Activated T-helper 2 cell treated with anti-CD3 and anti-CD28 coated beads, Interferon-gamma antibody, Interleukin-2, Interleukin-4, amounts not matched to agents 10 μg/mL and 5 μg/mL and 100 μg/mL, durations not matched to agents 14 hours and 24 hours and 36 hours (primary cell): ENCODE data around the gene GRK4. TPM values are rescaled to one million over a fixed set of nuclear protein-coding genes. Genes with fewer than 3 reads are reported as not detected.
"Not testable (repeated sequence)": the region's sequence is repeated elsewhere in the genome, so short reads cannot be mapped to it uniquely, and the experiment has no call there.

Experiments used
- DNase-seq: peaks from one replicate; pipeline ENCODE4 v3.0.0; 2021; ENCODE audit warnings: low spot score
- H3K27ac Mint-ChIP-seq: one replicate; pipeline ENCODE4 v1.8.0; 2021; ENCODE audit warnings: mixed read lengths
- H3K27me3 Mint-ChIP-seq: one replicate; pipeline ENCODE4 v1.8.0; 2021; ENCODE audit warnings: low read depth, mixed read lengths
- H3K36me3 Mint-ChIP-seq: one replicate; pipeline ENCODE4 v1.8.0; 2021; ENCODE audit warnings: low read depth, mixed read lengths
- H3K4me1 Mint-ChIP-seq: one replicate; pipeline ENCODE4 v1.8.0; 2021; ENCODE audit warnings: low read depth, mixed read lengths
- H3K4me3 Mint-ChIP-seq: one replicate; pipeline ENCODE4 v1.8.0; 2021; ENCODE audit warnings: low read depth, mild to moderate bottlenecking, moderate library complexity, mixed read lengths
- H3K9me3 Mint-ChIP-seq: one replicate; pipeline ENCODE4 v1.8.0; 2021; ENCODE audit warnings: mixed read lengths
- intact Hi-C: fragments of 100-400 bp; cut with micrococcal nuclease; formaldehyde crosslinking; loops from one replicate; pipeline ENCODE4 v1.15.1; 2023
- total RNA-seq: library from RNA; stranded (reverse); gene quantifications from 2 replicates; pipeline ENCODE4 v1.2.3, GENCODE V29; 2022

GRK4 gene
- total RNA-seq, result 4.5 and 4.6 TPM in 2 replicates

DNA sequence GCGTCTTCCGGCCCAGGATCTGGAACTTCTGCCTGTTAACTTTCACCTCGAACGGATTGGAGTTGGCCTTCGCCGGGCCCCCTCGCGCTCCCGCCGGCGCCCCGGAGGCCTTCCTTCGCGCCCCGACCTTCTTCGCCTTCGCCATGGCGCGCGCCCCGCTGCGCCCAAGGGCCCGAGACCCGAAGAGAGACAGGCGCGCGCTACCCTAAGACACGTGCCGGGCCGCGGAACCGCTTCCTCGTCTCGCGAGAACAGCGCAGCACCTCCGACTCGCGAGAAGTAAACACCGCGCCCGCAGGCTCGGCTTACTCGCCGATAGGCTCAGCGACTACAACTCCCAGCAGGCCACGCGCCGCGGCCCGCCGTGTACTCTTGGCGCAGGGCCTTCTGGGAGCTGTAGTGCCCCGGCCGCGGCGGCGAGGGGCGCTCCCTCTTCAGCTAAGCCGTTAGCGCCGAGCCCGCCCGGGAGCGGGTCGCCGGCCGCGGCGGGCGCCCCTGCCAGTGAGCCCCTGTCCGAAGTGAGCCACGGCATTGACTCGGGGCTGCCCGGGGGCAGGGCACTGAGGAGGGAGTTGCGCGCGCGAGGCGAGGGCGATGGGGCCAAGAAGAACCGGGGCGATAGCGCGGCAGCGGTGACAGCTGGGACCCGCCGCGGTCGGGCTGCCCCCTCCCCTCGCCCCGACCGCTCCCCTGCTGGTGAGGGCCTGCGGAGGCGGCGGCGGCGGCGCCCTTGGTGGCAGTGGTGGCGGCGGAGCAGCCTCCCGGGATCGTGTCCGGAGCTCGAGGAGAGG is at the start of gene GRK4, which contains the start of gene NOP14:
Gene GRK4, plus strand, starts transcription at position 397 of the 791 bp plus-strand sequence. CDS start 500 bp downstream, outside the sequence.
Gene NOP14, minus strand, starts transcription at position 232 of the 791 bp plus-strand sequence. Its CDS starts 87 bp downstream, at position 145.
- H3K36me3 Mint-ChIP-seq, result peaks cover 35% of the 10 kb centered on the region
- H3K4me3 Mint-ChIP-seq, result peak within 1 kb of the TSS; percentile 92
- intact Hi-C loops, result loop anchor here (1.0 to 10.0 kb wide), 7 partner anchors 74 to 545 kb away; partner anchors contain the start of genes CFAP99, FAM193A, HTT and HTT-AS
- peak within 1 kb of the TSS; percentile 87 for H3K27ac Mint-ChIP-seq
- no peaks in the 10 kb centered on the region for H3K27me3 Mint-ChIP-seq
- peak; percentile 97 for DNase-seq
- no peaks in the 10 kb centered on the region for H3K9me3 Mint-ChIP-seq
- peaks cover 28% of the 10 kb centered on the region for H3K4me1 Mint-ChIP-seq

DNA sequence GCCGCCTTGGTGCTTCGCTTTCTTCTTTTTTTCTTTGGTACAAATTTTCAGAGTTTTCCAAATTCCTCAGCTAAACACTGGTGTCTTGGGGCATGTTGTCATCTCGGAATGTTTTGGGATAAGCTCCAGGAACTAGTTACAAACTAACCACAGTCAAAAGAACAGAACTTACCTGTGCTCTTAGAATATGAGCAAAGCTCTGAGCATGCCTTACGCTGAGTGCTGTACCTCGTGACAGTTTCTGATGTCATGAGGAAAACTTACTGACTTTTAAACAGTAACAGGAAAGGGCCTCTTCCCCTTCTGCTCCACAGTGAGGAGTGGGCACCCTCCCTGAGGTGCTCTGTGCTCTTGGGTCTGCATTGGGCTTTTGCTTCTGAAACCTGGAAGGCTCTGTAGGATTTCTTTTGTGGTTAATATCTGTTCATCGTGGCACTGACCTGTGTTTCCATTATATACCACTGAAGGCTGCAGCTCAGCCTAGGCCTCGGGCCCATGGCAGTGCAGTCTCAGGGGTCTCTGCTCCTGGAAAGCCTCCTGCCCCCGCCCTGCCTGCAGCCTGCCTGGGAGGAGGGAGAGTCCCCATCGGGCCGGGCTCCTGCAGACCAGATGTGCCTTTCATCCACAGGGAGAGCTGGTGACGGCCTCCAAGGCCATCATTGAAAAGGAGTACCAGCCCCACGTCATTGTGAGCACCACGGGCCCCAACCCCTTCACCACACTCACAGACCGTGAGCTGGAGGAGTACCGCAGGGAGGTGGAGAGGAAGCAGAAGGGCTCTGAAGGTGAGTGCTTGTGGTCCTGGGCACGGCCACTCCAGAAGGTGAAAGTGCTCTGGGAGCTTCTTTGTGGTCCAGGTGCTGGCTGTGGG is 48.9 kb upstream of the GRK4 start:
- Mint-ChIP-seq H3K4me3 (no peak overlapping the region), H3K36me3 (peaks cover 77% of the 10 kb centered on the region), H3K27me3 (no peaks in the 10 kb centered on the region), H3K4me1 (peaks cover 10% of the 10 kb centered on the region), H3K27ac (no peak overlapping the region), H3K9me3 (no peaks in the 10 kb centered on the region)
- intact Hi-C loops, result no loop called here
- DNase-seq, result no peak

DNA sequence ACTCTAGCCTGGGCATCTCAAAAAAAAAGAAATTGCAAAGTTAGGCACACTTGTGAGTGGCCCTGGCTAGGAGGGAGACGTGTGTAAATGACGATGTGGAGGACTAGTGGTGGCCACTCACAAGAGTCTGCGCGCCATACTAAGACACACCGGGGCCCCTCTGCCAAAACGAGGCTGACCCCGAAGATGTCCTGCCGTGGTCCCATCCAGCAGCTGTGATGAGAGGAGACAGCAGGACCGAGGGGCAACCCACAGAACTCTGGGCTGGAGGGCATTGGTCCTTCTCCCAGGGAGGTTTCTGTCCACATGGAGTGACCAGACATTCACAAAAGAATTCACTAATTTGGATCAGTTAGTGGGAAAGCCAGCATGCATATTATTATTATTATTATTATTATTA is 47.6 kb upstream of the GRK4 start:
- Mint-ChIP-seq H3K4me1 (peaks cover 15% of the 10 kb centered on the region), H3K36me3 (peaks cover 79% of the 10 kb centered on the region), H3K27ac (no peak overlapping the region), H3K9me3 (peaks cover 8% of the 10 kb centered on the region), H3K27me3 (no peaks in the 10 kb centered on the region), H3K4me3 (no peak overlapping the region)
- no peak for DNase-seq
- intact Hi-C loops, result no loop called here

DNA sequence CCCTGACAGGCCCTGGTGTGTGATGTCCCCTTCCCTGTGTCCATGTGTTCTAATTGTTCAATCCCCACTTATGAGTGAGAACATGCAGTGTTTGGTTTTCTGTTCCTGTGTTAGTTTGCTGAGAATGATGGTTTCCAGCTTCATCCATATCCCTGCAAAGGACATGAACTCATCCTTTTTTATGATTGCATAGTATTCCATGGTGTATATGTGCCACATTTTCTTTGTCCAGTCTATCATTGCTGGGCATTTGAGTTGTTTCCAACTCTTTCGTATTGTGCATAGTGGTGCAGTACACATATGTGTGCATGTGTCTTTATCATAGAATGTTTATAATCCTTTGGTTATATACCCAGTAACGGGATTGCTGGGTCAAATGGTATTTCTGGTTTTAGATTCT is 46.7 kb upstream of the GRK4 start:
- H3K27ac Mint-ChIP-seq, DNase-seq, H3K4me3 Mint-ChIP-seq, H3K27me3 Mint-ChIP-seq, H3K9me3 Mint-ChIP-seq, intact Hi-C loops: not testable (repeated sequence)
- Mint-ChIP-seq H3K36me3 (peaks cover 80% of the 10 kb centered on the region), H3K4me1 (peaks cover 19% of the 10 kb centered on the region)

DNA sequence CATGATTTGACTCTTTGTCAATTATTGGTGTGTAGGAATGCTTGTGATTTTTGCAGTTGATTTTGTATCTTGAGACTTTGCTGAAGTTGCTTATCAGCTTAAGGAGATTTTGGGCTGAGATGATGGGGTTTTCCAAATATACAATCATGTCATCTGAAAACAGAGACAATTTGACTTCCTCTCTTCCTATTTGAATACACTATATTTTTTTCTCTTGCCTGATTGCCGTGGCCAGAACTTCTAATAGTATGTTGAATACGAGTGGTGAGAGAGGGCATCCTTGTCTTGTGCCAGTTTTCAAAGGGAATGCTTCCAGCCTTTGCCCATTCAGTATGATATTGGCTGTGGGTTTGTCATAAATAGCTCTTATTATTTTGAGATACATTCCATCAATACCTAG is 45.1 kb upstream of the GRK4 start:
- H3K27me3 Mint-ChIP-seq, H3K9me3 Mint-ChIP-seq, H3K4me3 Mint-ChIP-seq, intact Hi-C loops, H3K27ac Mint-ChIP-seq, DNase-seq: not testable (repeated sequence)
- Mint-ChIP-seq H3K4me1 (peaks cover 30% of the 10 kb centered on the region), H3K36me3 (peaks cover 84% of the 10 kb centered on the region)

DNA sequence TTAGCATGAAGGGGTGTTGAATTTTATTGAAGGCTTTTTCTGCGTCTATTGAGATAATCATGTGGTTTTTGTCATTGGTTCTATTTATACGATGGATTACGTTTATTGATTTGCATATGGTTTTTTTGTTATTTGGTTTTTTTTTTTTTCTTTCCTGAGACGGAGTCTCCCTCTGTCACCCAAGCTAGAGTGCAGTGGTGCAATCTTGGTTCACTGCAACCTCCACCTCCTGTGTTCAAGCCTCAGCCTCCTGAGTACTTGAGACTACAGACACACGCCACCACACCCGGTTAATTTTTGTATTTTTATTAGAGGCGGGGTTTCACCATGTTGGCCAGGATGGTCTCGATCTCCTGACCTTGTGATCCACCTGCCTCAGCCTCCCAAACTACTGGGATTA is 44.7 kb upstream of the GRK4 start:
- H3K4me3 Mint-ChIP-seq, intact Hi-C loops, H3K9me3 Mint-ChIP-seq, H3K27ac Mint-ChIP-seq, H3K27me3 Mint-ChIP-seq, DNase-seq: not testable (repeated sequence)
- Mint-ChIP-seq H3K4me1 (peaks cover 34% of the 10 kb centered on the region), H3K36me3 (peaks cover 86% of the 10 kb centered on the region)

DNA sequence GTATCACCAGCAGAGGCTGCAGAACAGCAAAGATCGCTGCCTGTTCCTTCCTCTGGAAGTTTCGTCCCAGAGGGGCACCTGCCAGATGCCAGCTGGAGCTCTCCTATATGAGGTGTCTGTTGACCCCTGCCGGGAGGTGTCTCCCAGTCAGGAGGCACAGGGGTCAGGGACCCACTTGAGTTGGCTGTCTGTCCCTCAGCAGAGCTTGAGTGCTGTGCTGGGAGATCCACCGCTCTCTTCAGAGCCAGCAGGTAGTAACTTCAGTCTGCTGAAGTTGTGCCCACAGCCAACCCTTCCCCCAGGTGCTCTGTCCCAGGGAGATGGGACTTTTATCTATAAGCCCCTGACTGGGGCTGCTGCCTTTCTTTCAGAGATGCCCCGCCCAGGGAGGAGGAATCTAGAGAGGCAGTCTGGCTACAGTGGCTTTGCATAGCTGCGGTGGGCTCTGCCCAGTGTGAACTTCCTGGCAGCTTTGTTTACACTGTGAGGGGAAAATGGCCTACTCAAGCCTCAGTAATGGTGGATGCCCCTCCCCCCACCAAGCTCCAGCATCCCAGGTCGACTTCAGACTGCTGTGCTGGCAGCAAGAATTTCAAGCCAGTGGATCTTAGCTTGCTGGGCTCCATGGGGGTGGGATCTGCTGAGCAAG is 40.8 kb upstream of the GRK4 start:
- DNase-seq, H3K4me3 Mint-ChIP-seq, intact Hi-C loops, H3K27me3 Mint-ChIP-seq, H3K9me3 Mint-ChIP-seq: not testable (repeated sequence)
- H3K36me3 Mint-ChIP-seq, result peaks cover 79% of the 10 kb centered on the region
- peak overlapping the region; percentile 35 for H3K27ac Mint-ChIP-seq
- peaks cover 29% of the 10 kb centered on the region for H3K4me1 Mint-ChIP-seq

DNA sequence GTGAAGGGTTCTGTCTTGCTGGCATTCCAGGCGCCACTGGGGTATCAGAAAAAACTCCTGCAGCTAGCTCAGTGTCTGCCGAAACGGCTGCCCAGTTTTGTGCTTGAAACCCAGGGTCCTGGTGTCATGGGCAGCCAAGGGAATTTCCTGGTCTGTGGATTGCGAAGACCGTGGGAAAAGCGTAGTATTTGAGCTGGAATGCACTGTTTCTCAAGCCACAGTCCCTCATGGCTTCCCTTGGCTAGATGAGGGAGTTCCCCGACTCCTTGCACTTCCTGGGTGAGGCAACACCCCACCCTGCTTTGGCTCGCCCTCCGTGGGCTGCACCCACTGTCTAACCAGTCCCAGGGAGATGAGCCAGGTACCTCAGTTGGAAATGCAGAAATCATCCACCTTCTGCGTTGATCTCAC is 40.2 kb upstream of the GRK4 start:
- Mint-ChIP-seq H3K27me3 (no peaks in the 10 kb centered on the region), H3K27ac (peak overlapping the region; percentile 68), H3K9me3 (peaks cover 8% of the 10 kb centered on the region), H3K4me3 (no peak overlapping the region), H3K4me1 (peaks cover 27% of the 10 kb centered on the region), H3K36me3 (peaks cover 79% of the 10 kb centered on the region)
- intact Hi-C loops, result no loop called here
- no peak for DNase-seq

DNA sequence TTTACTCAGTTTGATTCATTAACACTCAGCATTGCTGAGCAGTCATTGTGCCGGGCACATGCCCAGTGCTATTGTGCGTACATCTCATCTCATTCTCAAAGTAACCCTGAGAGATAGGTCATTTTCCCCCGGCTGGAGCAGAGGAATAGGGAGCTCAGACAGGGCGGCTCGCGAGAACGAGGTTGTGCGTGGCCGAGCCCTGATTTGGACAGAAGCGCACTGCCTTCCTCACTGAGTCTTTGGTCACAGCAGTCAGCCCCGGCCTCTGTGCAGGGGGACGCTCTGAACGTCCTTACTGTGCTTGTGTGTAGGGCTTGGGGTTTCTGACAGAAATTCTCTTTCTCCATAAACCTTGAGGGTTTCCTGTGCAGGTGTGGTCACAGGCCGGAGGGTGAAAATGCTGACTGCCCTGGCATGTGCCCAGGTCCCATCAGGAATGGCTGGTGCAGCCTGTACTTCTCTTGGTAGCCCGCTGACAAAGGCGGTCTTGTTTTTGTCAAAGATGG is 39.6 kb upstream of the GRK4 start:
- H3K27ac Mint-ChIP-seq, result peak overlapping the region; percentile 68
- no peak overlapping the region for H3K4me3 Mint-ChIP-seq
- H3K27me3 Mint-ChIP-seq, result no peaks in the 10 kb centered on the region
- H3K4me1 Mint-ChIP-seq, result peaks cover 25% of the 10 kb centered on the region
- DNase-seq, result no peak
- peaks cover 78% of the 10 kb centered on the region for H3K36me3 Mint-ChIP-seq
- peaks cover 8% of the 10 kb centered on the region for H3K9me3 Mint-ChIP-seq
- intact Hi-C loops, result no loop called here

DNA sequence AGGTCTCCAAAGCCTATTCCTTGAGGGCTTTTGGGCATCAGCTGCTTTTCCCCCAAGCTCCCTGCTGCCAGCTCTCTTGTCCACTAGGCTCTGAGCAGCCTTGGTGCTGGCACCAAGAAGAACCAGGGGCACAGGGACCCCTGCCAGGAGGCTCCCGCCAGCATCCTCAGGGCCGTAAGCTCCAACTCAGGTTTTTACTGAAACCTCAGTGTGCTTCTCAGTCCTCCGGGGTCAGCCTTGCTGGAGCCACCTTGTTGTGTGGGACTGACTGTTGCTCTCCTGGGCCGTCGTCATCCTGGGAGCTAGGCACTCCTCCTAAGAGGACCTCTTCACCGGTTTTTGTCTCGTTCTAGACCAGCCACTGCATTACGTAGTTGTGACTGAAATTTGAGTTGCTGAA is 39.1 kb upstream of the GRK4 start:
- DNase-seq, result no peak
- intact Hi-C loops, result no loop called here
- peaks cover 78% of the 10 kb centered on the region for H3K36me3 Mint-ChIP-seq

DNA sequence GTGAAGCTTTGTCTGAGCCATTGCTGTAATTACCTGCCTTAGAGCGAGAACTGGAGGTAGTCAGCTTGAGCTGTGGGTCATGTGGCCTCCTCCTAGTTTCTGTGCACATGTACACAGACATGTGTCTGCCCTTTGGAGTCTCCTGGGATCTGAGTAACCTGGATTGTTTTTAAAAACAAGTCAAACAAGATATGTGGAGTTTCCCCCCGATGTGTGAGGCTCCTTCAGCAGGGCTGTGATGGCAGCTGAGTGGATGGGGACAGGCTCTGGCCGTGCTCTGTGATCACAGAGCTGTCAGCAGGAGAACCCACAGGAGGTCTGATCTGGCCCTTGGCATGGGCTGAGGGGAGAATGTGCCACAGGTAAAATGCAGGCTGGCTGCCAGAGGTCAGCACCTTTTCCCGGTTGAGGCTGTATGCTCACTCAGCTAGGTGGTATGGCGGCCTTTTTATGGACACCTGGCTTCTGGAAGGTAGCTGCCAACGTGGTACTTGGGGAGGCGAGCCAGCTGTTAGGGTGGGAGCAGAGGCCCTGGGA is 38.5 kb upstream of the GRK4 start:
- H3K4me3 Mint-ChIP-seq, result no peak overlapping the region
- no peak for DNase-seq
- peaks cover 78% of the 10 kb centered on the region for H3K36me3 Mint-ChIP-seq
- H3K9me3 Mint-ChIP-seq, result peaks cover 4% of the 10 kb centered on the region
- intact Hi-C loops, result no loop called here
- no peaks in the 10 kb centered on the region for H3K27me3 Mint-ChIP-seq
- H3K27ac Mint-ChIP-seq, result peak overlapping the region; percentile 17
- H3K4me1 Mint-ChIP-seq, result peaks cover 25% of the 10 kb centered on the region

More for the DNA sequence above, 39.1 kb upstream of the GRK4 start:
- Mint-ChIP-seq H3K4me1 (peaks cover 25% of the 10 kb centered on the region), H3K9me3 (peaks cover 8% of the 10 kb centered on the region), H3K27me3 (no peaks in the 10 kb centered on the region), H3K27ac (peak overlapping the region; percentile 17), H3K4me3 (no peak overlapping the region)

DNA sequence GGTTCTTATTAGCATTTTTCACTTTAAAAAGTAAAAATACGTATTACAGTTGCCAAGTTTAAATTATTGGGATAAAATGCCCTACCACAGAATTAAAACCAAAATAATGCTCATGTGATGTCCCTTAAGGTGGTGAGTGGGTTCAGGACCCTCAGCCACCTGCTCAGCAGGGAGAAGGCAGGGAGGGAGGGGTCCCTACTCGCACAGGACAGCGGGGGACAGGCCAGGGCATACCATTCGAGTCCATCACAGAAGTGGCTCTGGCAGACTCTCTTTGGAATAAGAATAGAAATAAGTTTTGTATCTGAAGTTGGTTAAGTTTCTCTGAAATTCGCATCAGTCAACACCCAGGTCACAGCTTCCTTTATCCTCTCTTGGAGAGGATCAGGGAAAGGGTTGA is 37.9 kb upstream of the GRK4 start:
- no peak overlapping the region for H3K27ac Mint-ChIP-seq
- H3K36me3 Mint-ChIP-seq, result peaks cover 76% of the 10 kb centered on the region
- DNase-seq, result no peak
- H3K4me3 Mint-ChIP-seq, result no peak overlapping the region
- peaks cover 22% of the 10 kb centered on the region for H3K4me1 Mint-ChIP-seq
- H3K9me3 Mint-ChIP-seq, result no peaks in the 10 kb centered on the region
- H3K27me3 Mint-ChIP-seq, result no peaks in the 10 kb centered on the region
- intact Hi-C loops, result no loop called here
